ENCODE measurements around the gene FCN3. TPM values are rescaled to one million over a fixed set of nuclear protein-coding genes. Genes with fewer than 3 reads are reported as not detected.

Gene FCN3
- total and polyA plus RNA-seq, 2 donors (not counting 1 experiment from before 2014, with no cell fraction given), result not detected

- peaks cover 16% of the 10 kb centered on the region for H4K20me1 ChIP-seq (ENCODE audit: control insufficient read depth, insufficient read depth, low read length, poor library complexity, severe bottlenecking)
- no peak overlapping the region for H3K9ac ChIP-seq (ENCODE audit: low read length)
- H3K36me3 ChIP-seq (replicated peaks in 1 of 2; ENCODE audit: control extremely low read depth in 1 of 2, control insufficient read depth in 1 of 2, extremely low read depth in 1 of 2, insufficient read depth in 2 of 2, low read length in 1 of 2), result peaks cover 0 to 54% of the 10 kb centered on the region in 2 experiments
- no peaks in the 10 kb centered on the region for H3K9me3 Mint-ChIP-seq (ENCODE audit: insufficient read depth)
- H3K4me2 ChIP-seq (replicated peaks; ENCODE audit: low read depth, low read length, poor library complexity, severe bottlenecking), result no peak overlapping the region
- H3K27me3 ChIP-seq (replicated peaks in 1 of 4; ENCODE audit: control extremely low read depth in 1 of 4, control insufficient read depth in 3 of 4, insufficient read depth in 4 of 4, low read length in 3 of 4), result no peaks in the 10 kb centered on the region
- H3K4me1 Mint-ChIP-seq, result peaks cover 42% of the 10 kb centered on the region
- H3K4me1 ChIP-seq (ENCODE audit: control insufficient read depth in 2 of 2, insufficient read depth in 2 of 2, low read length in 2 of 2), result peaks cover 28 to 44% of the 10 kb centered on the region in 2 donors
- intact Hi-C loops (cut with micrococcal nuclease), result no loop called here
- no peak for TF ChIP-seq CTCF (IDR thresholded peaks at IDR 0.05)
- TF ChIP-seq EZH2 (IDR thresholded peaks at IDR 0.05; ENCODE audit: borderline replicate concordance, insufficient read depth, low read depth, low read length, poor library complexity, severe bottlenecking), result no peak
- ATAC-seq (ENCODE audit: low read depth) (no peak), DNase-seq (no peak)
- H3K27me3 Mint-ChIP-seq, result no peaks in the 10 kb centered on the region
- H2AFZ ChIP-seq (ENCODE audit: insufficient read depth, low read depth, low read length, poor library complexity, severe bottlenecking), result no peak overlapping the region
- ChIA-PET POLR2A (interaction anchor here (1.0 kb wide), 1 partner anchor 9 kb away, joined by 3 read pairs; no protein-coding TSS in a partner anchor), CTCF (interaction anchor here (0.7 to 12.7 kb wide), 6 partner anchors 9 to 60 kb away, joined by 3 to 132 read pairs (median 4); partner anchors contain the start of gene GPR3)
- no peak overlapping the region for H3K4me3 ChIP-seq (ENCODE audit: control extremely low read depth in 1 of 5, extremely low read depth in 1 of 5, insufficient read depth in 1 of 5, low read depth in 2 of 5, low read length in 4 of 5)
- no peak overlapping the region for H3K27ac ChIP-seq (ENCODE audit: low read length in 2 of 2)
- 94% methylated on average over 5 of the region's 5 CpGs for WGBS (ENCODE audit: insufficient coverage)
- no peak overlapping the region for H3K27ac Mint-ChIP-seq
- peaks cover 29% of the 10 kb centered on the region for H3K79me2 ChIP-seq (ENCODE audit: control insufficient read depth, insufficient read depth, low read length)
- H3K9me3 ChIP-seq (ENCODE audit: control extremely low read depth in 1 of 3, control insufficient read depth in 2 of 3, insufficient read depth in 1 of 3, low read length in 2 of 3), result peaks cover 0 to 11% (median 0%) of the 10 kb centered on the region in 3 donors
- no peak overlapping the region for H3K4me3 Mint-ChIP-seq
Observed at GRCh38 chr1:27336756-27337155, 37.9 kb downstream of the FCN3 start.

GRCh38 chr1:27335506-27336422, 38.9 kb downstream of the FCN3 start:
- Mint-ChIP-seq H3K4me3 (no peak overlapping the region), H3K27me3 (no peaks in the 10 kb centered on the region), H3K4me1 (peaks cover 38% of the 10 kb centered on the region), H3K27ac (no peak overlapping the region), H3K9me3 (ENCODE audit: insufficient read depth) (no peaks in the 10 kb centered on the region)
- TF ChIP-seq CTCF (IDR thresholded peaks at IDR 0.05), result no peak
- POLR2A ChIA-PET, result no interaction called here
- no peak overlapping the region for H3K9ac ChIP-seq (ENCODE audit: low read length)
- H3K36me3 ChIP-seq (replicated peaks in 1 of 2; ENCODE audit: control extremely low read depth in 1 of 2, control insufficient read depth in 1 of 2, extremely low read depth in 1 of 2, insufficient read depth in 2 of 2, low read length in 1 of 2), result peaks cover 0 to 62% of the 10 kb centered on the region in 2 experiments
- no peaks in the 10 kb centered on the region for H3K27me3 ChIP-seq (replicated peaks in 1 of 4; ENCODE audit: control extremely low read depth in 1 of 4, control insufficient read depth in 3 of 4, insufficient read depth in 4 of 4, low read length in 3 of 4)
- no peak overlapping the region for H3K4me3 ChIP-seq (ENCODE audit: control extremely low read depth in 1 of 5, extremely low read depth in 1 of 5, insufficient read depth in 1 of 5, low read depth in 2 of 5, low read length in 4 of 5)
- peaks cover 0 to 11% (median 0%) of the 10 kb centered on the region in 3 donors for H3K9me3 ChIP-seq (ENCODE audit: control extremely low read depth in 1 of 3, control insufficient read depth in 2 of 3, insufficient read depth in 1 of 3, low read length in 2 of 3)
- no peak for DNase-seq
- peaks cover 20 to 34% of the 10 kb centered on the region in 2 donors for H3K4me1 ChIP-seq (ENCODE audit: control insufficient read depth in 2 of 2, insufficient read depth in 2 of 2, low read length in 2 of 2)
- intact Hi-C loops (cut with micrococcal nuclease), result no loop called here
- peaks cover 39% of the 10 kb centered on the region for H3K79me2 ChIP-seq (ENCODE audit: control insufficient read depth, insufficient read depth, low read length)
- CTCF ChIA-PET, result interaction anchor here (1.4 to 12.7 kb wide), 5 partner anchors 22 to 271 kb away, joined by 3 to 132 read pairs (median 4); partner anchors contain the start of gene GPR3
- peaks cover 26% of the 10 kb centered on the region for H4K20me1 ChIP-seq (ENCODE audit: control insufficient read depth, insufficient read depth, low read length, poor library complexity, severe bottlenecking)
- no peak overlapping the region for H3K4me2 ChIP-seq (replicated peaks; ENCODE audit: low read depth, low read length, poor library complexity, severe bottlenecking)
- H3K27ac ChIP-seq (ENCODE audit: low read length in 2 of 2), result no peak overlapping the region
- no peak for ATAC-seq (ENCODE audit: low read depth)
- H2AFZ ChIP-seq (ENCODE audit: insufficient read depth, low read depth, low read length, poor library complexity, severe bottlenecking), result no peak overlapping the region
- WGBS (ENCODE audit: insufficient coverage), result 96% methylated on average over 12 of the region's 17 CpGs
